Gastrocnemius medialis (tissue), 4 donors: ENCODE measurements around the gene IGSF6.

Experiments used
- CTCF ChIP-seq, 5 experiments: fragments of 450-650 bp in 3 of 5; fragments of 200-600 bp in 2 of 5; sonication (generic) in 2 of 5; IDR thresholded peaks in 4 of 5; conservative IDR thresholded peaks in 1 of 5; 1 replicate in 4 of 5; 2 replicates in 1 of 5; pipeline ENCODE4 v1.5.1; 2016 to 2019; ENCODE audit warnings: antibody characterized with exemption in 5 of 5, mild to moderate bottlenecking in 3 of 5, moderate library complexity in 3 of 5
- POLR2A ChIP-seq, 2 donors: fragments of 450-650 bp; IDR thresholded peaks; one replicate each; pipeline ENCODE4 v1.6.1; 2017; ENCODE audit warnings: antibody characterized with exemption in 2 of 2, mild to moderate bottlenecking in 2 of 2, moderate library complexity in 2 of 2

- TF ChIP-seq CTCF (IDR thresholded peaks at IDR 0.05 in 4 of 5, conservative IDR thresholded peaks at IDR 0.05 in 1 of 5) = no peak
- no peak for TF ChIP-seq POLR2A (IDR thresholded peaks at IDR 0.05)
Observed at GRCh38 chr16:21589551-21589950, 62.9 kb downstream of the IGSF6 start.
